Eye (tissue), 1 donor: ENCODE measurements around the gene PELI3.

Source experiments
- DNase-seq: peaks from one replicate; pipeline ENCODE4 v3.0.0-alpha.2; 2015

Gene PELI3

DNA sequence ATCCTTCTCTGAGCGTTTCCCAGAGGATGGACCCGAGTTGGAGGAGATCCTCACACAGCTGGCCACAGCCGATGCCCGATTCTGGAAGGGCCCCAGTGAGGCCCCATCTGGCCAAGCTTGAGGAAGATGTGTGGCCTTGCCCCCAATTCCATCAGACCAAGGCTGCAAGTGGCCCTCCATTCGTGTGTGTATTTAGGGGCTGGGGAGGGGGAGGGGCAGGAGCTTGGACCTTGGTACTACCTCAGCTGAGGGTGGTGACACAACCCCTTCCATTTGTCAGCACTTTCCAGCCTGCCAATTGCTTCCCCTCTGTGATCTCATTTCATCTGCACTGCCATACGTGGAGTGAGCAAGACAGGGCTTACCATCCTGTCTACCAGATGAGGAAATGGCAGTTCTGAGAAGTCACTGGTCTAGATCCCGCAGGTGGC is 42.4 kb downstream of the PELI3 start:
- no peak for DNase-seq

DNA sequence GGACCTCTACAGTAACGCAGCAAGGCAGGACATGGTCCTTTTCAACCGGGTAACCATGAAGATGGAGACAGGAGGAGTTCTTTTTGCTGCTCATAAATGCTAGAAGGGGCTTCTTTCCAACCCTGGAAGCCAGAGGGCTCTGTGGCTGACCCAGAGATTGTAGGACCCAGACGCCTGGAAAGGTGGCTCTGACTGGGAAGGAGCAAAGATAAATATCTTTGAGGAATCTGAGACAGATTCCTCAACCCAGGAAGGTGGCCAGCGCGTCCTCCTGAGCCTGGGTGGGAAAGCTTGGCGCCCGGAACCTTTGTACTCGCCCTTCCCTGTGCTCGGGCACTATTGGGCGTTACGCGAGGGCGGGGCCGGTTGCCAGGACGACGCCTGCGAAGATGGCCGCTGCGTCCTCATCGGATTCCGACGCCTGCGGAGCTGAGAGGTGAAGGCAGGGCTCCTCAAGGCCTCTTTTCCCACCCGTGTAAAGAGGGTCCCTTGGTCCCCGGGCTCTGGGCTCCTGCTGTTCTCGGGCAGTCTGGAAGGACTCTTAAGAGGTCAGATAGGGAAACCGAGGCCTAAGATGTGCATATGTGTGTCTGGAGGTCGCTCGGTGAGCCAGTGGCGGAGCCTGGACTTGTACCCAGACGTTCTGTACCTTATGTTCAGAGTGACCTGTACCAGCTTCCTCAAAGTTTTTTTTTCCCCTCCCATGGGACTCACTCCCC is 43.7 kb downstream of the PELI3 start, which contains the start of gene BBS1:
TSS of gene BBS1 (plus strand) at position 365 of the 719 bp plus-strand sequence. CDS start at position 390, 25 bp downstream.
- peak; percentile 94 for DNase-seq

DNA sequence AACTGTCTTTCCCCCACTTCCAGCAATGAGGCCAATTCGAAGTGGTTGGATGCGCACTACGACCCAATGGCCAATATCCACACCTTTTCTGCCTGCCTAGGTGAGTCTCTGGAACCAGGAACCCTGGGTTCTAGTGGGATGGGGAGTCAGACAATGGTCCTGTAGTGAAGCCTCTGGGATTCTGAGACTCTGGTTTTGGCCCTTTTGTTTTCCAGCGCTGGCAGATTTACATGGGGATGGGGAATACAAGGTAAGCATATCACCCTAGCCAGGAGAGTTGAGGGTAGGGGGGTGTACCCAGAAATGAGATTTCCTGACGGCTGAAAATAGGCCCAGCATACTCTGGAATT is 44.3 kb downstream of the PELI3 start:
- DNase-seq, result no peak

DNA sequence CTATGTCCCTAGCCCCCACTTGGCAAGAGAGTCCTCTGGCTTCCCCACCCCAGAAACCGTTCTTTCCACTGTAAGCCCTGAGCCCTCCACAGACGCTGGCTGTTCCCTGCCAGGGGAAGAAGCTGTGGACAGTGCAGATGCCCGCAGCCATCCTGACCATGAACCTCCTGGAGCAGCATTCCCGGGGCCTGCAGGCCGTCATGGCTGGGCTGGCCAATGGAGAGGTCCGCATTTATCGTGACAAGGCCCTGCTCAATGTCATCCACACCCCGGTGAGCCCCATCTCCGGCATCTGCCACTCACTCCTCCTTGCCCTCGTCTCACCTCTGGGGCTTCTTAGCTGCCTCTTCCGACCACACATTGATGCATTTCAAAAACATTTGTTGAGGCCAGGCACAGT is 56.9 kb downstream of the PELI3 start:
- DNase-seq, result no peak

DNA sequence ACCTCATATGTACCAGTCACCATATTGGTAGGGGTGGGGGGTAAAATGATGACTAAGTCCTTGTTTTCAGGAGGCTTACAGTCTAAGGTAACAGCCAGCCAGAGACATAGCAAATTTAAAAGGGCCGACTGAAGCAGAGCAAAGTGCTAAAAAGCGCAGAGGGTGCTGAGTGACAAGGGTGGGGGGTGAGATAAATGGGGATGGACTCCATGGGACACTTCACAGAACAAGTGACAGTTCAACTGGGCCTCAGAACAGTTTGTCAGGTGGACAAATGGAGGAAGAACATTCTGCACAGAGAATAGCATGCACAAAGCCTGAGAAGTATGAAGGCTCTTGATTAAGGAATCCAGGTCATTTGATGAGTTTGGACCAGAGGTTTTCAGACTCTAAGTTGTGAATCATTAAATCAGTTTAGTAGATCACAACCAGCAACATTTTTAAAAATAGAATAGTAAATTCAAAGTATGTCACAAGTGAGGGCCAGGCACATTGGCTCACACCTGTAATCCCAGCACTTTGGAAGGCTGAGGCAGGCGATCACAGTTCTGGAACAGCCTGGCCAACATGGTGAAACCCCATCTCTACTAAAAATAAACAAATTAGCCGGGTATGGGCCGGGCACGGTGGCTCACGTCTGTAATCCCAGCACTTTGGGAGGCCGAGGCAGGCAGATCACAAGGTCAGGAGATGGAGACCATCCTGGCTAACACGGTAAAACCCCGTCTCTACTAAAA is 57.8 kb downstream of the PELI3 start:
- DNase-seq, result no peak
